Fibroblast of lung (primary cell): ENCODE measurements around the gene DNAH5.

Source experiments
- CTCF ChIP-seq, 2 donors: IDR thresholded peaks in 1 of 2; conservative IDR thresholded peaks in 1 of 2; 1 replicate in 1 of 2; 2 replicates in 1 of 2; pipeline ENCODE4 v1.5.1; 2011 to 2012; ENCODE audit warnings: low read length in 2 of 2, control low read depth in 1 of 2, inconsistent platforms in 1 of 2, low read depth in 1 of 2, mild to moderate bottlenecking in 1 of 2
- EZH2 ChIP-seq: IDR thresholded peaks from 2 replicates; pipeline ENCODE4 v1.5.1; 2012; ENCODE audit warnings: low read length, control low read depth, mild to moderate bottlenecking; ENCODE audit errors: missing control alignments

- TF ChIP-seq CTCF (conservative IDR thresholded peaks at IDR 0.05 in 1 of 2, IDR thresholded peaks at IDR 0.05 in 1 of 2; ENCODE audit: low read depth in 1 of 2, low read length in 2 of 2) (no peak), EZH2 (no peak)
Observed at GRCh38 chr5:13708906-13709305, 235.6 kb downstream of the DNAH5 start.
